ENCODE measurements around the gene NIPAL4. TPM values are rescaled to one million over a fixed set of nuclear protein-coding genes. Genes with fewer than 3 reads are reported as not detected.

NIPAL4 gene
- total RNA-seq, 6 donors from 2014 or later, result 0.06 to 0.30 TPM; not detected in 4

GRCh38 chr5:157497875-157498611 lies 38.0 kb downstream of the NIPAL4 start:
- DNase-seq, result peak in 1 of 2 donors; percentile 34
- H3K9me3 ChIP-seq, result no peaks in the 10 kb centered on the region
- TF ChIP-seq POLR2A (IDR thresholded peaks at IDR 0.05) (no peak), POLR2AphosphoS5 (IDR thresholded peaks at IDR 0.05) (no peak), EP300 (IDR thresholded peaks at IDR 0.05) (no peak)
- TF ChIP-seq, protein P1, sequence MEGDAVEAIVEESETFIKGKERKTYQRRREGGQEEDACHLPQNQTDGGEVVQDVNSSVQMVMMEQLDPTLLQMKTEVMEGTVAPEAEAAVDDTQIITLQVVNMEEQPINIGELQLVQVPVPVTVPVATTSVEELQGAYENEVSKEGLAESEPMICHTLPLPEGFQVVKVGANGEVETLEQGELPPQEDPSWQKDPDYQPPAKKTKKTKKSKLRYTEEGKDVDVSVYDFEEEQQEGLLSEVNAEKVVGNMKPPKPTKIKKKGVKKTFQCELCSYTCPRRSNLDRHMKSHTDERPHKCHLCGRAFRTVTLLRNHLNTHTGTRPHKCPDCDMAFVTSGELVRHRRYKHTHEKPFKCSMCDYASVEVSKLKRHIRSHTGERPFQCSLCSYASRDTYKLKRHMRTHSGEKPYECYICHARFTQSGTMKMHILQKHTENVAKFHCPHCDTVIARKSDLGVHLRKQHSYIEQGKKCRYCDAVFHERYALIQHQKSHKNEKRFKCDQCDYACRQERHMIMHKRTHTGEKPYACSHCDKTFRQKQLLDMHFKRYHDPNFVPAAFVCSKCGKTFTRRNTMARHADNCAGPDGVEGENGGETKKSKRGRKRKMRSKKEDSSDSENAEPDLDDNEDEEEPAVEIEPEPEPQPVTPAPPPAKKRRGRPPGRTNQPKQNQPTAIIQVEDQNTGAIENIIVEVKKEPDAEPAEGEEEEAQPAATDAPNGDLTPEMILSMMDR (IDR thresholded peaks at IDR 0.05), result no peak
- whole genome bisulfite sequencing, 2 donors, result 87 to 100% methylated on average over 3 to 10 of the region's 10 CpGs
- peaks cover 0 to 17% (median 2%) of the 10 kb centered on the region in 4 donors for H3K36me3 ChIP-seq
- H3K27ac ChIP-seq, result no peak overlapping the region
- no peak for ATAC-seq (ENCODE audit: low FRiP score in 2 of 2)
- H3K27me3 ChIP-seq, result no peaks in the 10 kb centered on the region
- no peak overlapping the region for H3K4me3 ChIP-seq
- H3K4me1 ChIP-seq, result no peaks in the 10 kb centered on the region

DNA sequence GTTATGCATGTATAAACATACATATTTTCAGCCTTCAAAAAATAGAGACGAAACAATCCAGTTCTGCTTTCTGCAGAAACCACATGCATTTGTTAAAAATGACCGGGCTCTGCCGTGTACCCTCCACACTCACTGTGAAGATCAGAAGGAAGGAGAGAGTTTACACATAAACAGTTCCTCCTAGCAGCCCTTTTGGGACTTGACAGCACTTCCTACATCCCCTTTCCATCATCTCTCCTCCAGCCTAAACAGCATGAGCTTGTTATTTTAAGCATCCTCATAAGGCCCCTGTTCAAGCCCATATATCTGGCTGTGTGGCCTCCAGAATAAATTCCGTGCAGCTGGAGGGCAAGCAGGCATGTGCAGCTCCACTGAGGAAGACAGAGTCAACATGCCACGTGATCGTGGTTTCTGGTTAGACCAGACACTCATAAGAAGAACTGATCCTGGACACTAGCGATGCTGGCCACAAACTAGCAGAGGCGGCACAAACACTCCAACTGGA lies 42.2 kb downstream of the NIPAL4 start:
- peaks cover 0 to 28% (median 1%) of the 10 kb centered on the region in 4 donors for H3K36me3 ChIP-seq
- H3K27me3 ChIP-seq, result no peaks in the 10 kb centered on the region
- ATAC-seq (ENCODE audit: low FRiP score in 2 of 2), result peak in 1 of 2 donors; percentile 62
- TF ChIP-seq, protein P1 (IDR thresholded peaks at IDR 0.05), result no peak
- TF ChIP-seq POLR2A (IDR thresholded peaks at IDR 0.05) (no peak), EP300 (IDR thresholded peaks at IDR 0.05) (no peak), POLR2AphosphoS5 (IDR thresholded peaks at IDR 0.05) (no peak)
- H3K27ac ChIP-seq, result no peak overlapping the region
- H3K4me1 ChIP-seq, result peaks cover 0 to 13% (median 9%) of the 10 kb centered on the region in 4 donors
- no peaks in the 10 kb centered on the region for H3K9me3 ChIP-seq
- H3K4me3 ChIP-seq, result no peak overlapping the region
- DNase-seq, result peak in 1 of 2 donors; percentile 37
- WGBS, 2 donors, result 64 to 74% methylated on average over 8 of the region's 8 CpGs

DNA sequence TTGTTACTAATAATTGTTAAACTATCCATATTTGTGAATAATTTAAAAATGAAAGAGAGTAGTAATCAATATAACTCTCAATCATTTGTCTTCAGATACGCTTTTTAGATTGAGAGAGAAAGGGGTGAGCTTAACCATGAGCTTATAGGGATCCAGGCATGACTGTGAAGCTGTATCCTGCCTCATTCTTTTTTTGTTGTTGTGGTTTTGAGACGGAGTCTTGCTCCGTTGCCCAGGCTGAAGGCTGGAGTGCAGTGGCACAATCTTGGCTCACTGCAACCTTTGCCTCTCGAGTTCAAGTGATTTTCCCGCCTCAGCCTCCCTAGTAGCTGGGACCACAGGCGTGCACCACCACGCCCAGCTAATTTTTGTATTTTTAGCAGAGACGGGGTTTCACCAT lies 44.0 kb downstream of the NIPAL4 start:
- DNase-seq (no peak), ATAC-seq (ENCODE audit: low FRiP score in 2 of 2) (no peak)
- TF ChIP-seq POLR2AphosphoS5 (IDR thresholded peaks at IDR 0.05) (no peak), POLR2A (IDR thresholded peaks at IDR 0.05) (no peak), EP300 (IDR thresholded peaks at IDR 0.05) (no peak)
- TF ChIP-seq, protein P1 (IDR thresholded peaks at IDR 0.05), result no peak
- no peaks in the 10 kb centered on the region for H3K27me3 ChIP-seq
- no peak overlapping the region for H3K4me3 ChIP-seq
- no peaks in the 10 kb centered on the region for H3K9me3 ChIP-seq
- WGBS, 2 donors, result 78 to 94% methylated on average over 8 of the region's 8 CpGs
- H3K27ac ChIP-seq, result no peak overlapping the region
- peaks cover 0 to 18% (median 13%) of the 10 kb centered on the region in 4 donors for H3K4me1 ChIP-seq
- H3K36me3 ChIP-seq, result peaks cover 0 to 40% (median 1%) of the 10 kb centered on the region in 4 donors

GRCh38 chr5:157505496-157505895 lies 45.5 kb downstream of the NIPAL4 start:
- Histone ChIP-seq H3K36me3 (peaks cover 0 to 43% (median 1%) of the 10 kb centered on the region in 4 donors), H3K4me3 (no peak overlapping the region), H3K27ac (peak overlapping the region in 1 of 4 donors; percentile 3), H3K4me1 (peaks cover 0 to 18% (median 13%) of the 10 kb centered on the region in 4 donors), H3K27me3 (no peaks in the 10 kb centered on the region), H3K9me3 (no peaks in the 10 kb centered on the region)
- ATAC-seq (ENCODE audit: low FRiP score in 2 of 2), result no peak
- TF ChIP-seq POLR2AphosphoS5 (IDR thresholded peaks at IDR 0.05) (no peak), EP300 (IDR thresholded peaks at IDR 0.05) (no peak), POLR2A (IDR thresholded peaks at IDR 0.05) (no peak)
- TF ChIP-seq, protein P1 (IDR thresholded peaks at IDR 0.05), result no peak
- 90 to 97% methylated on average over 4 to 6 of the region's 6 CpGs for WGBS, 2 donors
- peak in 1 of 2 donors; percentile 33 for DNase-seq
